GM12878 (cell line): Measurements from ENCODE around the gene MYBPHL. TPM values are rescaled to one million over a fixed set of nuclear protein-coding genes. Genes with fewer than 3 reads are reported as not detected.

Experiments
- ATAC-seq: fragments of 200-7000 bp; cut with Tn5 transposase; 3 replicates; pipeline ENCODE4 v1.9.1; 2020; ENCODE audit warnings: mild to moderate bottlenecking, moderate library complexity
- BruUV-seq: library from RNA; stranded (reverse); fragments of 400-500 nt; replicated peaks from 2 replicates; lab custom pipeline; 2021; lab: Mats Ljungman, UMichigan
- CTCF ChIA-PET: fragments of 300-600 bp; sonication (Branson Sonifier 250); formaldehyde crosslinking; extraction: SDS; loops from one replicate; lab custom pipeline; 2021; ENCODE audit warnings: inconsistent platforms; lab: Yijun Ruan, JAX
- POLR2A ChIA-PET: fragments of 350-600 bp; formaldehyde crosslinking; extraction: SDS; loops from one replicate; lab custom pipeline; 2021; ENCODE audit warnings: inconsistent platforms; lab: Charles Lee
- RAD21 ChIA-PET: fragments of 300-600 bp; sonication (Branson Sonifier 250); formaldehyde crosslinking; loops from one replicate; lab custom pipeline; 2023; ENCODE audit warnings: antibody characterized with exemption; ENCODE audit not compliant: unreplicated experiment; lab: Charles Lee
- SMC1A ChIA-PET: fragments of 300-600 bp; sonication (Branson Sonifier 250); formaldehyde crosslinking; loops from one replicate; lab custom pipeline; 2023; ENCODE audit not compliant: unreplicated experiment, uncharacterized antibody; lab: Charles Lee
- DNase-seq: peaks from one replicate; pipeline ENCODE4 v3.0.0-alpha.2; 2011; ENCODE audit warnings: low read depth, low spot score
- FAIRE-seq: peaks from 3 replicates; lab custom pipeline; 2011; peaks lifted over from hg19 to GRCh38; lab: Jason Lieb, UNC
- H2AFZ ChIP-seq: 2 replicates; pipeline ENCODE4 v1.6.0; 2011; ENCODE audit warnings: low read depth, low read length, control low read depth; ENCODE audit not compliant: control insufficient read depth
- H3K27ac ChIP-seq: 2 replicates; pipeline ENCODE4 v1.5.1; 2011; ENCODE audit warnings: control low read depth; ENCODE audit not compliant: control insufficient read depth, insufficient read depth
- H3K27me3 ChIP-seq, 2 experiments: replicated peaks in 1 of 2; 2 replicates each; pipeline versions ENCODE4 v1.6.0 to v1.6.1; 2011; ENCODE audit warnings: low read length in 1 of 2; ENCODE audit not compliant: control insufficient read depth in 2 of 2, insufficient read depth in 2 of 2
- H3K36me3 ChIP-seq, 2 experiments: 2 replicates each; pipeline ENCODE4 v1.5.1; 2011; ENCODE audit warnings: low read length in 1 of 2; ENCODE audit not compliant: control insufficient read depth in 2 of 2, insufficient read depth in 2 of 2
- H3K4me1 ChIP-seq: 2 replicates; pipeline ENCODE4 v1.6.1; 2011; ENCODE audit warnings: mild to moderate bottlenecking, low read length, moderate library complexity, mixed read lengths; ENCODE audit not compliant: control insufficient read depth, insufficient read depth
- H3K4me2 ChIP-seq: 2 replicates; pipeline ENCODE4 v1.6.0; 2011; ENCODE audit warnings: control low read depth; ENCODE audit not compliant: control insufficient read depth, insufficient read depth
- H3K4me3 ChIP-seq: fragments of 200-600 bp; sonication (generic); 2 replicates; pipeline ENCODE4 v1.5.1; 2016
- H3K79me2 ChIP-seq: 2 replicates; pipeline ENCODE4 v1.6.0; 2011; ENCODE audit warnings: low read length; ENCODE audit not compliant: control insufficient read depth, insufficient read depth
- H3K9ac ChIP-seq: 2 replicates; pipeline ENCODE4 v1.8.0; 2011; ENCODE audit warnings: low read length, control low read depth, mixed read lengths; ENCODE audit not compliant: control insufficient read depth, insufficient read depth
- H3K9me3 ChIP-seq: replicated peaks from 3 replicates; pipeline ENCODE4 v1.5.1; 2011; ENCODE audit warnings: mild to moderate bottlenecking, low read length; ENCODE audit not compliant: control insufficient read depth, insufficient read depth
- H4K20me1 ChIP-seq: 2 replicates; pipeline ENCODE4 v1.6.0; 2011; ENCODE audit not compliant: control insufficient read depth, insufficient read depth
- EGR1 ChIP-seq, 2 experiments: IDR thresholded peaks; 1 replicate in 1 of 2; 2 replicates in 1 of 2; pipeline ENCODE4 v1.6.1; 2011 to 2012; ENCODE audit warnings: low read depth in 2 of 2, low read length in 2 of 2, borderline replicate concordance in 1 of 2, mild to moderate bottlenecking in 1 of 2, moderate library complexity in 1 of 2
- KLF5 ChIP-seq: fragments of 450-650 bp; IDR thresholded peaks from 2 replicates; pipeline ENCODE4 v1.6.1; 2014; ENCODE audit warnings: mild to moderate bottlenecking; ENCODE audit not compliant: partially characterized antibody
- MEF2B ChIP-seq: fragments of 450-650 bp; IDR thresholded peaks from 2 replicates; pipeline ENCODE4 v1.6.1; 2018; ENCODE audit warnings: mild to moderate bottlenecking, moderate library complexity; ENCODE audit not compliant: partially characterized antibody, poor library complexity, severe bottlenecking
- RFX5 ChIP-seq: IDR thresholded peaks from 2 replicates; pipeline ENCODE4 v1.6.1; 2011; ENCODE audit warnings: low read depth, low read length, improper control_type of control experiment
- SUZ12 ChIP-seq: fragments of 200-600 bp; sonication (generic); IDR thresholded peaks from one replicate; pipeline ENCODE4 v1.6.1; 2018; ENCODE audit warnings: antibody characterized with exemption, mild to moderate bottlenecking; ENCODE audit not compliant: unreplicated experiment
- ZNF207 ChIP-seq: fragments of 450-650 bp; IDR thresholded peaks from 2 replicates; pipeline ENCODE4 v1.6.1; 2014; ENCODE audit warnings: antibody characterized with exemption, mild to moderate bottlenecking, borderline replicate concordance
- WGBS: methylation state at CpG from one replicate; pipeline ENCODE4 v1.1.6; 2016; ENCODE audit warnings: low lambda C conversion rate; ENCODE audit not compliant: insufficient replicate concordance, insufficient coverage; ENCODE audit errors: missing lambda C conversion rate; 5-methylcytosine and 5-hydroxymethylcytosine counted together
- in situ Hi-C: fragments of 300-500 bp; cut with MboI; formaldehyde crosslinking; loops from 9 replicates; pipeline ENCODE4 v1.14.3; 2018; ENCODE audit warnings: mixed read lengths
- intact Hi-C: fragments of 100-400 bp; cut with micrococcal nuclease; formaldehyde crosslinking; loops from one replicate; pipeline ENCODE4 v1.14.2; 2022; ENCODE audit not compliant: unreplicated experiment
- polyA plus RNA-seq, 11 experiments: library from polyadenylated mRNA; depleted of rRNA in 4 of 11; unstranded in 6 of 11; stranded (reverse) in 5 of 11; fragments of >200 nt; fragmentation: Nextera tagmentation in 4 of 11; fragmentation: Illumina TruSeq in 1 of 11; extraction: Ambion mirVana in 4 of 11; extraction: Trizol in 1 of 11; gene quantifications; 1 replicate in 1 of 11; 2 replicates in 10 of 11; pipeline versions ENCODE4 v1.2.1 to v1.2.3, GENCODE V29; 2011 to 2016; ENCODE audit warnings: inconsistent platforms in 2 of 11, missing spikeins in 2 of 11, low read depth in 1 of 11
- total RNA-seq, 4 experiments: library from RNA; depleted of rRNA in 3 of 4; stranded (reverse); fragments of >200 nt in 3 of 4; fragmentation: Illumina TruSeq in 1 of 4; extraction: Trizol in 1 of 4; gene quantifications; 2 replicates each; pipeline versions ENCODE4 v1.2.1 to v1.2.3, GENCODE V29; 2013 to 2021
- TF ChIP-seq, protein P1 (sequence below): fragments of 450-650 bp; IDR thresholded peaks from 2 replicates; pipeline ENCODE4 v1.6.1; 2017; ENCODE audit warnings: antibody characterized with exemption, mild to moderate bottlenecking, moderate library complexity
- TF ChIP-seq, protein P2 (sequence below): IDR thresholded peaks from 2 replicates; pipeline ENCODE4 v1.6.1; 2012; ENCODE audit warnings: improper control_type of control experiment, low read depth, low read length; ENCODE audit not compliant: insufficient replicate concordance
- TF ChIP-seq, protein P3 (sequence below): IDR thresholded peaks from 2 replicates; pipeline ENCODE4 v1.6.1; 2011; ENCODE audit warnings: low read depth, low read length, improper control_type of control experiment, borderline replicate concordance

The MYBPHL gene
- total and polyA plus RNA-seq, 10 of the 15 experiments (the other 5 are each of a cell fraction or from before 2014, with no cell fraction given), result 0.16 to 0.75 (median 0.54) TPM; not detected in 7

DNA sequence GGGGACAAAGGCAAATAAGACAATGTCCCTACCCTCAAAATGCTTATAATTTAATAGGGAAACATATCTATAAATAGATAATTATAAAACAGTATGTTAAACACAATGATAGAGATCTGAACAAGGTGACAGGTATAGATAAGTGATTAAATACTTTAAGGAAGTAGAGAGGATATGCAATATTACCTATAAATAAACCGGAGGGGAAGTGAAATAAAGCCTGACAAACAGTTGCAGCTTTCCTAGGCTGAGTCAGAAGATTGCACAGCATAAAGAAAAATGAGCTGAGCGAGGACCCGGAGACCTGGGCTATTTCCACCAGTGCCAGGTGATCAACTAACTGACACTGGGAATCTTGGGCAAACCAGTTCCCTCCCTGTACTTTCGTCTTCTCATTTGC is 12.3 kb downstream of the MYBPHL start (continued):
- TF ChIP-seq, protein P1, sequence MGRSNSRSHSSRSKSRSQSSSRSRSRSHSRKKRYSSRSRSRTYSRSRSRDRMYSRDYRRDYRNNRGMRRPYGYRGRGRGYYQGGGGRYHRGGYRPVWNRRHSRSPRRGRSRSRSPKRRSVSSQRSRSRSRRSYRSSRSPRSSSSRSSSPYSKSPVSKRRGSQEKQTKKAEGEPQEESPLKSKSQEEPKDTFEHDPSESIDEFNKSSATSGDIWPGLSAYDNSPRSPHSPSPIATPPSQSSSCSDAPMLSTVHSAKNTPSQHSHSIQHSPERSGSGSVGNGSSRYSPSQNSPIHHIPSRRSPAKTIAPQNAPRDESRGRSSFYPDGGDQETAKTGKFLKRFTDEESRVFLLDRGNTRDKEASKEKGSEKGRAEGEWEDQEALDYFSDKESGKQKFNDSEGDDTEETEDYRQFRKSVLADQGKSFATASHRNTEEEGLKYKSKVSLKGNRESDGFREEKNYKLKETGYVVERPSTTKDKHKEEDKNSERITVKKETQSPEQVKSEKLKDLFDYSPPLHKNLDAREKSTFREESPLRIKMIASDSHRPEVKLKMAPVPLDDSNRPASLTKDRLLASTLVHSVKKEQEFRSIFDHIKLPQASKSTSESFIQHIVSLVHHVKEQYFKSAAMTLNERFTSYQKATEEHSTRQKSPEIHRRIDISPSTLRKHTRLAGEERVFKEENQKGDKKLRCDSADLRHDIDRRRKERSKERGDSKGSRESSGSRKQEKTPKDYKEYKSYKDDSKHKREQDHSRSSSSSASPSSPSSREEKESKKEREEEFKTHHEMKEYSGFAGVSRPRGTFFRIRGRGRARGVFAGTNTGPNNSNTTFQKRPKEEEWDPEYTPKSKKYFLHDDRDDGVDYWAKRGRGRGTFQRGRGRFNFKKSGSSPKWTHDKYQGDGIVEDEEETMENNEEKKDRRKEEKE, result no peak

DNA sequence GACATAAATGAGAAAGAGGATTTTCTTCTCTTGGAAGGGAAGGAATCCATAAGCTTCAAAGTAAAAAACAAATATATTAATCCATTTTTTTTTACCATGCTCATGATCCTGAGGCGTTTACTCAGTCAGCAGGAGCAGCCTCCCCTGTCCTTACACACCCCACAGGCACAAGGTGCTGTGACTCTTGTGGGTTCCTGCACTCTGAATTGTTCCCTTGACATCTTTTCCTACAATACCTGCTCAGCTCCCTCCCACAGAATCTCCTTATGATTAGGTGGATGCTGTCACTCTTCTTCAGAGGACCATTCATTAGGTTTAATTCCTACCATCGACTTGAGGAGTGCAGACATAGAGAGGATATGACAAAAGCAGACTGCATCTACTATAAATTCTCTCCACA is 13.8 kb downstream of the MYBPHL start:
- DNase-seq (no peak), FAIRE-seq (no peak), ATAC-seq (no peak)
- Histone ChIP-seq H3K4me3 (no peak overlapping the region), H3K4me1 (peaks cover 5% of the 10 kb centered on the region; the same call in 1 of the 2 replicates), H3K27ac (no peak overlapping the region), H3K27me3 (peaks cover 0 to 1% of the 10 kb centered on the region in 2 experiments; a peak in 2 of 4 replicates), H3K4me2 (no peak overlapping the region), H3K79me2 (no peaks in the 10 kb centered on the region), H3K9ac (no peak overlapping the region), H3K36me3 (no peaks in the 10 kb centered on the region), H3K9me3 (no peaks in the 10 kb centered on the region), H4K20me1 (no peaks in the 10 kb centered on the region), H2AFZ (no peak overlapping the region)
- 0% methylated on average over 2 of the region's 2 CpGs for WGBS
- BruUV-seq, result no TSS peak
- RAD21 ChIA-PET, result interaction anchor here (0.8 to 1.5 kb wide), 2 partner anchors 15 to 106 kb away, joined by 4 to 6 read pairs; no protein-coding TSS in a partner anchor
- CTCF ChIA-PET, result interaction anchor here (0.6 to 1.2 kb wide), 6 partner anchors 10 to 736 kb away, joined by 3 to 5 read pairs (median 4); partner anchors contain the start of gene PSRC1
- in situ Hi-C loops, result no loop called here
- intact Hi-C loops, result no loop called here
- POLR2A ChIA-PET, result interaction anchor here (0.9 kb wide), 1 partner anchor 10 kb away, joined by 3 read pairs; the partner anchor contains the start of gene PSRC1
- SMC1A ChIA-PET, result interaction anchor here (0.7 to 1.5 kb wide), 2 partner anchors 100 to 107 kb away, joined by 3 read pairs; no protein-coding TSS in a partner anchor
- TF ChIP-seq, protein P2, sequence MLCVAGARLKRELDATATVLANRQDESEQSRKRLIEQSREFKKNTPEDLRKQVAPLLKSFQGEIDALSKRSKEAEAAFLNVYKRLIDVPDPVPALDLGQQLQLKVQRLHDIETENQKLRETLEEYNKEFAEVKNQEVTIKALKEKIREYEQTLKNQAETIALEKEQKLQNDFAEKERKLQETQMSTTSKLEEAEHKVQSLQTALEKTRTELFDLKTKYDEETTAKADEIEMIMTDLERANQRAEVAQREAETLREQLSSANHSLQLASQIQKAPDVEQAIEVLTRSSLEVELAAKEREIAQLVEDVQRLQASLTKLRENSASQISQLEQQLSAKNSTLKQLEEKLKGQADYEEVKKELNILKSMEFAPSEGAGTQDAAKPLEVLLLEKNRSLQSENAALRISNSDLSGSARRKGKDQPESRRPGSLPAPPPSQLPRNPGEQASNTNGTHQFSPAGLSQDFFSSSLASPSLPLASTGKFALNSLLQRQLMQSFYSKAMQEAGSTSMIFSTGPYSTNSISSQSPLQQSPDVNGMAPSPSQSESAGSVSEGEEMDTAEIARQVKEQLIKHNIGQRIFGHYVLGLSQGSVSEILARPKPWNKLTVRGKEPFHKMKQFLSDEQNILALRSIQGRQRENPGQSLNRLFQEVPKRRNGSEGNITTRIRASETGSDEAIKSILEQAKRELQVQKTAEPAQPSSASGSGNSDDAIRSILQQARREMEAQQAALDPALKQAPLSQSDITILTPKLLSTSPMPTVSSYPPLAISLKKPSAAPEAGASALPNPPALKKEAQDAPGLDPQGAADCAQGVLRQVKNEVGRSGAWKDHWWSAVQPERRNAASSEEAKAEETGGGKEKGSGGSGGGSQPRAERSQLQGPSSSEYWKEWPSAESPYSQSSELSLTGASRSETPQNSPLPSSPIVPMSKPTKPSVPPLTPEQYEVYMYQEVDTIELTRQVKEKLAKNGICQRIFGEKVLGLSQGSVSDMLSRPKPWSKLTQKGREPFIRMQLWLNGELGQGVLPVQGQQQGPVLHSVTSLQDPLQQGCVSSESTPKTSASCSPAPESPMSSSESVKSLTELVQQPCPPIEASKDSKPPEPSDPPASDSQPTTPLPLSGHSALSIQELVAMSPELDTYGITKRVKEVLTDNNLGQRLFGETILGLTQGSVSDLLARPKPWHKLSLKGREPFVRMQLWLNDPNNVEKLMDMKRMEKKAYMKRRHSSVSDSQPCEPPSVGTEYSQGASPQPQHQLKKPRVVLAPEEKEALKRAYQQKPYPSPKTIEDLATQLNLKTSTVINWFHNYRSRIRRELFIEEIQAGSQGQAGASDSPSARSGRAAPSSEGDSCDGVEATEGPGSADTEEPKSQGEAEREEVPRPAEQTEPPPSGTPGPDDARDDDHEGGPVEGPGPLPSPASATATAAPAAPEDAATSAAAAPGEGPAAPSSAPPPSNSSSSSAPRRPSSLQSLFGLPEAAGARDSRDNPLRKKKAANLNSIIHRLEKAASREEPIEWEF, result no peak
- TF ChIP-seq RFX5 (no peak), ZNF207 (no peak), KLF5 (no peak), MEF2B (no peak), EGR1 (IDR thresholded peaks at IDR 0.05; ENCODE audit: borderline replicate concordance in 1 of 2, low read depth in 2 of 2, low read length in 2 of 2) (no peak), SUZ12 (no peak)
- TF ChIP-seq, protein P3, sequence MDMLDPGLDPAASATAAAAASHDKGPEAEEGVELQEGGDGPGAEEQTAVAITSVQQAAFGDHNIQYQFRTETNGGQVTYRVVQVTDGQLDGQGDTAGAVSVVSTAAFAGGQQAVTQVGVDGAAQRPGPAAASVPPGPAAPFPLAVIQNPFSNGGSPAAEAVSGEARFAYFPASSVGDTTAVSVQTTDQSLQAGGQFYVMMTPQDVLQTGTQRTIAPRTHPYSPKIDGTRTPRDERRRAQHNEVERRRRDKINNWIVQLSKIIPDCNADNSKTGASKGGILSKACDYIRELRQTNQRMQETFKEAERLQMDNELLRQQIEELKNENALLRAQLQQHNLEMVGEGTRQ, result no peak
